ENCODE data around the gene LBHD2.
"Not testable (repeated sequence)": the region's sequence is repeated elsewhere in the genome, so short reads cannot be mapped to it uniquely, and the experiment has no call there.

The LBHD2 gene

DNA sequence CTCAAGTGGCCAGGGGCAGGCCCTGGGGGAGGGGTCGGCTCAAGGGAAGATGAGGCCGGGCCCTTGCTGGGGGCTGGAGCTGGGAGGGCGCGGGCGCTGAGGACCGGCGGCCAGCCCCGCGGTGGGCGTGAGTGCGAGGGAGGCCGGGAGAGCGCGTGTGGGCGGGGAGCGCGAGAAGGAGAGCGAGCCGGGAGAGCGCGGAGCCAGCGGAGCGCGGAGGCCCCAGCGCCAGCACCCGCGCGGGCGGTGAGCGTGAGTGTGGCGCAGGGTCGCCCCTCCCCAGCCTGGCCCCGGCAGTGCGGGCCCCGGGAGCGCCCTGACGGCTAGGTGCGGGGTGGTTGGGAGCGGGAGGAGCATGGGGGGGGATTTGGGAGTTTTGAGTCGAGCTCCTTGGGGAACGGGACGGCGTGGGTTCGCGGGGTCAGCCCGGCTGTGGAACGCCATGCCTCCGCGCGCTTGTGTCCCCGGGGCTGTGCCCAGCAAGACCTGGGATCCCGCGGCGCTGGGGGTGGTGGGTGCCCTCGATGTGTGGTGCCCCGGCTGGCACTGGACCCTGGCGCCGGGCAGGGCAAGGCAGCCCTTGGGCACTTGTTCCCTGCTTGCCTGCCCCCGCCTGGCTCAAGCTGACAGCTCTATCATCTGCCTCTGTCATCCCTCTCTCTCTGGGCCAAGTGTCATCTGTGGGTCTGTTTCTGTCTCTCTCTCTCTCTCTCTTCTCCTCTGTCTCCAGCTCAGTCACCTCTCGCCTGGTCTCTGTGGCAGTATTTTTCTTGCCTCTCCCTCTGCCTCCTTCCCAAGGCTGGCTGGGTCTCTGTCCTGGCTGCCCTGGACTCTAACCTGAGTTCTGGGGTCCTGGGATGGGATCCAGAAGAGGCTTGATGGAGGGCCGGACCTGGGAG is at the start of gene LBHD2:
Gene LBHD2 (plus strand): TSS at position 190 of the 899 bp plus-strand sequence. CDS start 1,803 bp downstream, outside the sequence.
- DNase-seq (ENCODE audit: low read depth): no peak

DNA sequence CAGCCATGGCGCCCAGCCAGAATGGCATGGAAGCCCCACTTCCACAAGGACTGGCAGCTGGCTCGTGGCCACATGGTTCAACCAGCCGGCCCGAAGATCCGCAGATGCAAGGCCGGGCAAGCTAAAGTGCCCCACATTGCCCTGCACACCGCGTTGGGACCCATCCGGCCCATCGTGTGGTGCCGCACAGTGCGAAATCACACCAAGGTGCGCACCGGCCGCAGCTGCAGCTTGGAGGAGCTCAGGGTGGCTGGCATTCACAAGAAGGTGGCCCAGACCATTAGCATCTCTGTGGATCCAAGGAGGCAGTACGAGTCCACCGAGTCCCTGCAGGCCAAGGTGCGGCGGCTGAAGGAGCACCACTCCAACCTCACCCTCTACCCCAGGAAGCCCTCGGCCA is 42.5 kb upstream of the LBHD2 start:
- DNase-seq (ENCODE audit: low read depth): no peak

DNA sequence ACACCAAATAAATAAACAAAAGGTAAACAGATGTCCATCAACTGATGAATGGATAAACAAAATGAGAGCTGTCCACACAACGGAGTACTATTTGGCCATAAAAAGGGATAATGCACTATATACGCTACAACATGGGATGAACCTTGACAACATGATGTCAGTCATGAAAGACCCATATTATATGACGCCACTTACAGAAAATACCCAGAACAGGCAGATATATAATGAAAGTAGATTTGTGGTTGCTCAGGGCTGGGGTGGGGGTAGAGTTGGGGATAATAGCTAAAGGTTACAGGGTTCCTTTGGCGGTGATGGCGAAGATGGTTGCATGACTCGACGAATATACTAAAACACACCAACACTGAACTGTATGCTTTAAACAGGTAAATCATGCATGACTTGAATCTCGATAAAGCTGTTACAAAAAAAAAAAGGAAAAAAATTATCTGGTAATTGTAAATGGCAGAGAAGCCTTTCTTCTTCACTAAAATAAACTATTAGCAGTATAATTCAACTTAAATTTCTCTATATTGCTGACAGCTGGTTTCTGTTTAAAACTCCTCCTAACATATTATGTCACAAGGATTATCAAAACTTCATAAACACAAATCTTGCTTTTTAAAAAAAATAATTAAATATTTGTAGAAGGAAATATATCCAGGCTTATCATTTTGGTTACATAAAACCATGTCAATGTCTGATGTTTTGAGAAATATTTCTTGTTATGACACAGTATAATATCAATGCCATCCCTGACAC is 40.6 kb upstream of the LBHD2 start:
- DNase-seq (ENCODE audit: low read depth): no peak

DNA sequence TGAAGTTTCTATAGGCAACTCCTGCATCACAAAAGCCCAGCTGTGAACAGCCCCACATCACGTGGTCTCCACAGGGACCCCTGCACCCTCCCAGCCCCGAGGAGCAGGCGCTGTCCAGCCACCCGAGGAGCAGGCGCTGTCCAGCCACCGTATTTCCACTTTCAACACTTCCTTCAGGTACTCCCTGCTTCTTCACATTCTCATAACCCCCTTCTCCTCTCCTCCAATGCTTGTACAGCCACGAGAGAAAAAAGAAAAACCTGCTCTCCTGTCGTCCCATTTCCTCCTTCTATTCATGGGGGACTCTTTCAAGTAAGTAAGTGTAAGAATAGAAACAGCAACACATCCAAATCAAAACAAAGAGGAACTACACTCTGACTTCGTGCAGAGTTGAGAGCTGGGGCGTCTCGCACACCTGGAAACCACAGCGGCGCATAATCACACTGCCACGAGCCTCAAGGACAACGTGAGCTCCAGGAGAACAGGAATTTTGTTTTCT is 38.6 kb upstream of the LBHD2 start:
- no peak for DNase-seq (ENCODE audit: low read depth)

DNA sequence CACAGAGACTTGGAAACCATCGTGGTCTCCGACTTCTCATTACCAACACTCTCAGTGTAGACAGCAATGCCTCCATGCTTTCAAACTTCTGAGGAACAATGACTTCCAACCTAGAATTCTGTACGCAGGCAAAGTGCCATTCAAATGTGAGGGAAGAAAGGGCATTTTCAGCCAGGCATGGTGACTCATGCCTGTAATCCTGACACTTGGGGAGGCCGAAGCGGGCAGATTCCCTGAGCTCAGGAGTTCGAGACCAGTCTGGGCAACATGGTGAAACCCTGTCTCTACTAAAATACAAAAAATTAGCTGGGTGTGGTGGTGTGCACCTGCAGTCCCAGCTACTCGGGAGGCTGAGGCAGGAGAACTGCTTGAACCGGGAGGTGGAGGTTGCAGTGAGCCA is 36.6 kb upstream of the LBHD2 start:
- not testable (repeated sequence) for DNase-seq (ENCODE audit: low read depth)

DNA sequence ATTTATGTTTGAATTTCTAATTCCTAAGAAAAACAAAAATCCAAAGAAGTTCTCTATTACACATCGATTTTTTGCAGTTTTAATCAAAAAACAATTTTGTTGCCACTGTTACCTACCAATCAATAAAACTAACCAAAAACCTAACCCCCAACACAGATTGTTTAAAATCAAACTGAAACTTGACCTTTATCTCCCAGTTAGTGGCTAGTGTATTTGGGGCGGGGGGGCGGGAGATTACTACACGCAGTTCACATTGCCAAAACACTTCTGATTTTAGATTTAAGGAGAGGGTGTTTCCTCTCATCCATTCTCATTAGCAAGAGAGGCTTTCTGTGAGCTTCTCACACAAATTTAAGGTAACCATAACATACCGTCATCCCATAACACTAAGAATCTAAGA is 33.1 kb upstream of the LBHD2 start:
- DNase-seq (ENCODE audit: low read depth): no peak

DNA sequence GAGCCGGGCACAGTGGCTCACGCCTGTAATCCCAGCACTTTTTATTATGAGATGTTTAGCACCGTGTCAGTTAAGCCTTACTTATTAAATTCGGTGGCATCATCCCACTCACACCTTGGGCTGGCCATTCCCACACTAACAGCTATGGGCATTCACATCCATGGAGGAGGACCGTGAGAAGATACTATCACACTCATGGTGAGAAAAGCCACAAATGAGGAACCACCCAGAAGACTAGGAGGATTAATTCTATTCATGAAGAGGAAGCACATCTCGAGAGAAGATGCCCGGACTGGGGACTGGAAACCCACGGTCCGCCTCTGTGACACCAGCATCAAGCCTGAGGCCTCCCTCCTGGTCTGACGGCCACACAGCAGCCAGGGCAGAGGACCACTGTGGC is 31.6 kb upstream of the LBHD2 start:
- no peak for DNase-seq (ENCODE audit: low read depth)

DNA sequence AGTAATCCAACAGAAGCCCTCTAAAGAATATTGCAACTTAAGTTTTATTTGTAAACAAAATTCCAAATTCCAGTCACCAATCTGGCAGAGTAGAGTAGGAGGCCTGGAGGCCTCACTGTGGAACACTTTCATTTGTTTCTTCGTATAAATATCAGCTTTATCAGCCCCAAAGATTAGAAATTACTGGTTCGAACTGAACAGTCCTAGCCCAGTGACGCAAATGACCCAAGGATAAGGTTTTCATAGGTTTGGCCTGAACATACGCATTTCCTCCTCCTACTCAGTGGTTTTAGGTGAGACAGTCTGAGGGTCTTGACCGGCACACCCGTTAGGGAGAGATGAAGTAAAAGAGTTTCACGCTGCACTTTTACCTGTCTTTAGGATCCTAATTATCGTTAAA is 28.3 kb upstream of the LBHD2 start:
- no peak for DNase-seq (ENCODE audit: low read depth)

DNA sequence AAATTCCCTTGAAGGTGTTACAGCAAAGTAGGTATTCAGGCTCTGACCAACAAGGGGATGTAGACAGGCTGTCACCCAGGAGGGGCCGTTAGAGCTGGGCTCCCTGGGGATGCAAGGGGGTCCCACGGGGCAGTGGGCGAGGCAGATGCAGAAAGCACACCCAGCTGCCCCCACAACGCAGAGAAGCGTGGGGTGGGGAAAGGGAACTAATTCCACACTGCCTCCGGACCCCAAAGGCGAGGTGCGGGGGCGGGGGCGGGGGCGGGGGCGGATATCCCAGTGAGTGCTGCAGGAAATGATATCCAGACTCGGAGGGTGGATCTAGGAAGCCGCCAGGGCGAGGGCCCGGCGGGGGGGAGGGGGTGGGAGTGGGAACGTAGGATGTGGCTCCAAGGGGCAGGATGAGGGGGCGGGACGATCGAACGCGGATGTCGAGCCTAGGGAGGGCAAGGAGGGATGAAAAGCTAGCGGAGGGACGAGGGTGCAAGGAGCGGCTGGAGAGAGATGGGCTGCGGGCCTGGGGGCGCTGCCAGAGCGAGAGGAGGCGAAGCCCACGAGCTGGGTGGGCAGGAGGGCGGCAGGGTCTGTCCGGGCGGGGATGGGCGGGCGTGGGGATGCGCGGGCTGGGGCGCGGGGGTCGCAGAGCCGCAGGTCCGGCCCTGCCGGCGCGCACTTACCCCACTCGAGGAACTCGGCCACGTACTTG is 27.5 kb upstream of the LBHD2 start:
- DNase-seq (ENCODE audit: low read depth): no peak

DNA sequence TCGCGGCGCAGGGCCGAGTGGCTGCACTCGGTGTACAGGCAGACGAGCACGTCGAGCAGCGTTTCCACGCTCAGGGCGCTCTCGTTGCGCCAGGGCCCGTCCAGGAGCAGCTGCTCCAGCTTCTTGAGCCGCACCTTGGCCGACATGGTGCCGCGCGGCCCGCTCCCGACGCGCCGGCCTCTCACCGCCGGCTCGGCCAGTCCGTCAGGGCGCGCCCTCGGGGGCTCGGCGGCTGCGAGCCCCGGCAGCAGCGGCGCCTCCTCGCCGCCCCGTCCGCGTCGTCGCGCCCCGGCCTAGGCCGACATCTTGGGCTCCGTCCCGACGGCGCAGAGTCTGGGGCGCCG is 27.0 kb upstream of the LBHD2 start:
- no peak for DNase-seq (ENCODE audit: low read depth)

DNA sequence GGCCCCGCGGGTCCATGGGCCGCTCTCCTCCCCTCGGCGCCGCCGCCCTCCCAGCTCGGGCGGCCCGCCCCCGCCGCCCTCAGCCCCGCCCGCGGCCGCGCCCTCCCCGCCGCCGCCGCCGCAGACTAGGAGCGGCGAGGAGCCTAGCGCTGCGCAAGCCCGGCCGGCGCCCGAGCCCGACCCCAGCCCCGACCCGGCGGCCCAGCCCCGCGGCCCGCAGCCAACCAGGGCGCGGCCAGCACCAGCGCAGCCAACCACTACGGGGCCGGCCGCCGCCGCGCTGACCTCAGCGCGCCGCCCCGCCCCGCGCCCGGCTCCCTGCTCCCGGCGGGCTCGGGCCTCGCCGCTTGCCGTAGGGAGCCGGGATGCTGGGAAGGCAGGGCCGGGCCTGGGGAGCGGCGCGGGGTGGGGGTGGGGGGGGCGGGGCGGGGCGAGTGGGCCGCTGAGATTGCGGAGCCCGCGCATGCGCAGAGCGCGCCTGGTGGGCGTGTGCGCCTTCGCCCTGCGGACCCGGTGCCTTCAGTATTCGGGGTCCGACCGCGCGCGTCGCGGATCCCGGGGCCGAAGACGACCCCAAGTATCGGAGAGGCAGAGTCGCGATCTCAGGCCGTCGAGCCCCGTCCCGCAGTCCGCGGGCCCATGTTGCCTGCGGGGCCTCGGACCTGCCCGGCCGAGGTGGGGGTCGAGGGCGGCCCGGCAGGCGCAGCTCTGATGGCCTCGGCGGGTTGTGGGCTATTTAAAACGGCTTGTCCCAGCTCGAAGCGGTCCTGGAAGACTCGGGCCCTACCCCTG is 26.4 kb upstream of the LBHD2 start, which contains the start of gene CDC42BPB:
Gene CDC42BPB (minus strand): TSS at position 178 of the 792 bp plus-strand sequence. CDS start 376 bp downstream, outside the sequence.
- DNase-seq (ENCODE audit: low read depth): no peak

DNA sequence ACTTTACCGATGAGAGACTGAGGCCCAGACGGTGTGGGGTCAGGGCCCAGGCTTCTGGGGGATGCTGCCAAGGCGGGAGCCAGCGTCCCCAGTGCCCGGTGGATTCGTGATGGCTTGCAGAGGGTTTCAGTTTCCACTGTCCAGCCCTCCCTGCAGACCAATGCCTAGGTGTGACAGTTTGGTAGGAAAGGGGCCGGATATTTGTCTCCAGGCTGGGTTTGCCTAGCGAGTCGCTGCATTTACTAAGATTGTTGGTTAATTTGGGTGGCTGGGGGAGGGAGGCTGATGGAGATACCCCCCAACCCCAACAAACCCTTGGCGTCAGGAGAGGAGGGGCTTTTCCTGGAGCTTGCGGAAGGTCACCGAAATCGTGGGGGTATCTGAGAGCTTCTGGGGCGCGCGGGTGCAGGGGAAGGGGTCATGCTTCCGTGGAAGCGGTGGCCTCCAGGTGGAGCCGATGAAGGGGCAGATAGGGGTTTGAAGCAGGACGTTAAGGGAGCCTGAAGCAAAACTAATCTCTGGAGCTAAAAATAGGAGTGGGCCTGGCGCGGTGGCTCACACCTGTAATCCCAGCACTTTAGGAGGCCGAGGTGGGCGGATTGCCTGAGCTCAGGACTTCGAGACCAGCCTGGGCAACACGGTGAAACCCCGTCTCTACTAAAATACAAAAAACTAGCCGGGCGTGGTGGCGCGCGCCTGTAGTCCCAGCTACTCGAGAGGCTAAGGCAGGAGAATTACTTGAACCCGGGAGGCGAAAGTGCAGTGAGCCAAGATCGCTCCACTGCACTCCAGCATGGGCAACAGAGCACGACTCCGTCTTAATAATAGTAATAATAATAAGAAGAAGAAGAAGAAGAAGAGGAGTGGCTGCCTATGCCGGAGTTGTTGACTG is 25.6 kb upstream of the LBHD2 start:
- DNase-seq (ENCODE audit: low read depth): no peak

DNA sequence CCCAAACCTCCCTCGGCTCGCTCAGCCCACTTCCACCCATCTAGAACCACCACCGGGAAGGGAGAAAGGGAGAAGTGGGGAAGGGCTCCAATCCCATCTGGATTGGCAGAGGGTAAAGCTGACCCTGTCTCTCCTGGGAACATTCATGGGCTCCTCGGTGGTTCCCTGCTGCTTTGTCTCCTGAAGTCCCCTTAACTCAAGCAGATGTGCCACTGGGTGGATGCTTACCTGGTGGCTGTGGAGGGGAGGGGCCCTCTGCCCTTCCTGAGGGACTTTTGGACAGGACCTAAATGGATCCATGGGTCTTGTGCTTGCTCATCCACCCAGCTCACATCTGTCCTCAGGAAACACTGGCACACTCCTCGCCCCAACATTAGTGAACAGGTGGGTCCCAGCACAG is 24.5 kb upstream of the LBHD2 start:
- no peak for DNase-seq (ENCODE audit: low read depth)

DNA sequence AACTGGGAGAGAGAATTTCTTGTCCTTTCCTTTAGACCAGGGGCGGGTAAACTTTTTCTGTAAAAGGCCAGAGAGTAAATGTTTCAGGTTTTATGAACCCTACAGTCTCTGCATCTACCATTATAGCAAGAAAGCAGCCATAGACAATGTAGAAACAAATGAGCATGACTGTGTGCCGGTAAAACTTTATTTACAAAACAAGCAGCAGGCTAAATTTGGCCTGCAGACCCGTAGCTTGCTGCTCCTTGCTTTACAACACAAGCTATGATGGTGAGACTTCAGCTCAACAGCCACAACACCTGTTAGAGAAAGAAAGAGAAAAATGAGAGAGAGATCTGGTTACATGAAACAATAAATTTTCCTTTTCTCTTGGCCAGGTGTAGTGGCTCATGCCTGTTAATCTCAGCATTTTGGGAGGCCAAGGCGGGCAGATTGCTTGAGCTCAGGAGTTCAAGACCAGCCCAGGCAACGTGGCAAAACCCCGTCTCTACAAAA is 22.5 kb upstream of the LBHD2 start:
- no peak for DNase-seq (ENCODE audit: low read depth)

DNA sequence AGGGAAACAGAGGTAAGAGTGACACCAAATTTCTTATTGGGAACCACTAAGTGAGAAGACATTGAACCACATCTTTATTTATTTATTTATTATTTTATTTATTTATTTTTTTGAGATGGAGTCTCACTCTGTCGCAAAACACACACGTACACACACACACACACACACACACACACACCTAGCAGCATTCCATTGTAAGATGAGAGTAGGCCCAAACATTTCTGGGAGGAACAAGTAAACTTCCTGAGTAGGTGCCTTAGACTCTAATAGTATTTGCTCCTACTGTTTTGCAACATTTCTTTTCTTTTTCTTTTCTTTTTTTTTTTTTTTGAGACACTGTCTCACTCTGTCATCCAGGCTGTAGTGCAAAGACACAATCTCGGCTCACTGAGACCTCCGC is 19.6 kb upstream of the LBHD2 start:
- no peak for DNase-seq (ENCODE audit: low read depth)

DNA sequence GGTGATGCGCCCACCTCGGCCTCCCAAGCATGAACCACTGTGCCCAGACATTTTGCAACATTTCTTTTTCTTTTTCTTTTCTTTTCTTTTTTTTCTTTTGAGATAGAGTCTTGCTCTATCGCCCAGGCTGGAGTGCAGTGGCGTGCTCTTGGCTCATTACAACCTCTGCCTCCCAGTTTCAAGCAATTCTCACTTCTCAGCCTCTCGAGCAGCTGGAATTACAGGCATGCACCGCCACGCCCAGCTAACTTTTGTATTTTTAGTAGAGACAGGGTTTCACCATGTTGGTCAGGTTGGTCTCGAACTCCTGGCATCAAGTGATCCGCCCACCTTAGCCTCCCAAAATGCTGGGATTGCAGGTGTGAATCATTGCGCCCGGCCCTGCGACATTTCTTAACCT is 19.0 kb upstream of the LBHD2 start:
- no peak for DNase-seq (ENCODE audit: low read depth)

DNA sequence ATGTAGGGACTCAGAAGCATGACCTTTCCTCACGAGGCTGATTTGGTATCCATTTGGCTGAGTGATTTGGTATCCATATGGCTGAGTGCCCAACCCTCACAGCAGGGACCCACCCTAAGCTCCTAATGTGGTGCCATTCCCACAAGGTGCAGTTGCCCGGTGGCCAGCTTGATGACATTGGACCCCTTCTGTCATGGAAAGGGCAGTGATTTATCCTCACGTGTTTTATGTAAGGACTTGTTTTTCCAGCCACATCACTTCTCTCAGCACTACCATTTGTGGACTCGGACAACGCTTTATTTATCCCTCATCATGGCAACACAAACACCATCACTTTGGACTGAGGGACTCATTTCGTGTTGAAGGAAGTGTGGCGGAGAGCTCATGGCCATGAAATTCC is 18.1 kb upstream of the LBHD2 start:
- no peak for DNase-seq (ENCODE audit: low read depth)

DNA sequence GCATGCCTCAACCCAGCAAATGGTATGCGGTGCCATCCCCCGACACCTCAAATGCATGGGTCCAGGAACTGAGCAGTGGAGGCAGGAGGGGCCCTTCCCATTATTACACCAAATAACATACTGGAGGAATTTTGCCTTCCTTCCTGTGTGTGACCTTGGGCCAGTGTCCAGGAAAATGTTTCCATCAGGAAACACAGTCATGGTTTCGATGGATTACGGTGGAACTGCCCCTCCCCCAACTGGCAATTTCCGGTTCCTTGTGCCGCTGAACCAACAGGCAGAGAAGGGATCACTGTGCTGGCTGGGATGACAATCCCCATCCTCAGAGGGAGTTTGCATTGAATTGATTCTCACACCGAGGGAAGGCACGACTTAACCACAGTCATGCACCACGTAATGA is 17.6 kb upstream of the LBHD2 start:
- DNase-seq (ENCODE audit: low read depth): no peak

DNA sequence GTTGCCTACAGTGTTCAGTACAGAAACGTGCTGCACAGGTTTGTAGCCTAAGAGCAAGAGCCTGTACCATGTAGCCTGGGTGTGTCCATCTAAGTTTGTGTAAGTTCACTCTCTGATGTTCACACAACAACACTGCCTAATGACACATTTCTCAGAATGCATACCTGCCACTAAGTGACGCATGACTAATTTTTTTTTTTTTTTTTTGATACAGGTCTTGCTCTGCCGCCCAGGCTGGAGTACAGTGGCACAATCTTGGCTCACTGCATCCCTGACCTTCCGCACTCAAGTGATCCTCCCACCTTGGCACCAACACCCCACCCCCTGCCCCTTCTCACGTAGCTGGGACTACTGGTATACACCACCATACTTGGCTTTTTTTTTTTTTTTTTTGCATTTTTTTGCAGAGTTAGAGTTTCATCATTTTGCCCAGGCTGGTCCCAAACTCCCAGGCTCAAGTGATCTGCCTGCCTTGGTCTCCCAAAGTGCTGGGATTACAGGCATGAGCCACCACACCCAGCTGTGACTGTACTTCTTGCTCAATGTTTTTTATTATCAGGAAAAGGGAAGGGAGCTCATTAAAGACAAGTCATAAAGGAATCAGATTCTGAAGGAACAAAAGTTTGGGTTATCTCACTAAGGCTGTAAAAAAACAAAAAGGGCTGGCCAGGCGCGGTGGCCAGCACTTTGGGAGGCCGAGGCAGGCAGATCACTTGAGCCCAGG is 16.6 kb upstream of the LBHD2 start:
- no peak for DNase-seq (ENCODE audit: low read depth)
